ENCODE measurements around the gene PHETA2. TPM values are rescaled to one million over a fixed set of nuclear protein-coding genes. Genes with fewer than 3 reads are reported as not detected.

The PHETA2 gene
- total RNA-seq (10 to 100 TPM in 1 of 2 donors, 1 to 10 TPM in 1; 6.9 to 18.0 TPM), polyA plus RNA-seq (ENCODE audit: insufficient read length in 2 of 2) (1 to 10 TPM; 3.4 to 6.5 TPM)
- long read RNA-seq, donor 1, partial matches to known transcripts = 0 of 1 reads
- long read RNA-seq, donor 1, other reads (novel, unspliced or antisense) = 0 of 1 reads
- long read RNA-seq, donor 2 = 0 reads
- long read RNA-seq, donor 3, partial matches to known transcripts = 0 of 1 reads
- long read RNA-seq, donor 3, other reads (novel, unspliced or antisense) = 0 of 1 reads
- long read RNA-seq, donor 4, transcript PHETA2-201 (3 exons, 2,335 nt) = major isoform, 6 of 7 reads
- long read RNA-seq, donor 4, partial matches to known transcripts = 0 of 7 reads
- long read RNA-seq, donor 4, other reads (novel, unspliced or antisense) = 0 of 7 reads

GRCh38 chr22:42074132-42074811 is at the start of gene PHETA2:
Gene PHETA2 (plus strand): TSS chr22:42074248. CDS start chr22:42077294, 3,046 bp downstream.
- peaks cover 61% of the 10 kb centered on the region for H3K4me1 ChIP-seq (ENCODE audit: control insufficient read depth, insufficient read depth, low read length)
- WGBS (ENCODE audit: insufficient coverage) = 5% methylated on average over 44 of the region's 55 CpGs
- DNase-seq (ENCODE audit: low read depth in 4 of 6, low spot score in 6 of 6) = peak in 2 of 6 donors; percentile 4 to 51
- H3K4me3 ChIP-seq (ENCODE audit: low read depth, low read length) = peak within 1 kb of the TSS; percentile 50
- peak within 1 kb of the TSS; percentile 84 for H3K27ac ChIP-seq (ENCODE audit: low read depth, low read length)
- H3K27me3 ChIP-seq (ENCODE audit: control insufficient read depth, insufficient read depth, low read length) = no peaks in the 10 kb centered on the region
- no peaks in the 10 kb centered on the region for H3K9me3 ChIP-seq (ENCODE audit: control insufficient read depth, insufficient read depth, low read length)
- peaks cover 8% of the 10 kb centered on the region for H3K36me3 ChIP-seq (ENCODE audit: control insufficient read depth, insufficient read depth, low read length)

GRCh38 chr22:42025421-42025820 is 48.6 kb upstream of the PHETA2 start:
- no peak for DNase-seq (ENCODE audit: low read depth in 4 of 6, low spot score in 6 of 6)
- no CpG with 5 or more reads among the region's 1 CpG for WGBS (ENCODE audit: insufficient coverage)
- H3K4me3 ChIP-seq (ENCODE audit: low read depth, low read length) = no peak overlapping the region
- H3K4me1 ChIP-seq (ENCODE audit: control insufficient read depth, insufficient read depth, low read length) = no peaks in the 10 kb centered on the region
- H3K27me3 ChIP-seq (ENCODE audit: control insufficient read depth, insufficient read depth, low read length) = no peaks in the 10 kb centered on the region
- no peaks in the 10 kb centered on the region for H3K9me3 ChIP-seq (ENCODE audit: control insufficient read depth, insufficient read depth, low read length)
- peaks cover 3% of the 10 kb centered on the region for H3K36me3 ChIP-seq (ENCODE audit: control insufficient read depth, insufficient read depth, low read length)
- no peak overlapping the region for H3K27ac ChIP-seq (ENCODE audit: low read depth, low read length)

- H3K36me3 ChIP-seq (ENCODE audit: control insufficient read depth, insufficient read depth, low read length) = peaks cover 3% of the 10 kb centered on the region
- H3K9me3 ChIP-seq (ENCODE audit: control insufficient read depth, insufficient read depth, low read length) = no peaks in the 10 kb centered on the region
- H3K4me3 ChIP-seq (ENCODE audit: low read depth, low read length) = no peak overlapping the region
- 91% methylated on average over 10 of the region's 10 CpGs for WGBS (ENCODE audit: insufficient coverage)
- no peaks in the 10 kb centered on the region for H3K4me1 ChIP-seq (ENCODE audit: control insufficient read depth, insufficient read depth, low read length)
- no peak for DNase-seq (ENCODE audit: low read depth in 4 of 6, low spot score in 6 of 6)
- H3K27me3 ChIP-seq (ENCODE audit: control insufficient read depth, insufficient read depth, low read length) = no peaks in the 10 kb centered on the region
- H3K27ac ChIP-seq (ENCODE audit: low read depth, low read length) = no peak overlapping the region
Observed at GRCh38 chr22:42026705-42027104, 47.3 kb upstream of the PHETA2 start.

GRCh38 chr22:42033263-42034181 is 40.5 kb upstream of the PHETA2 start:
- 91% methylated on average over 5 of the region's 5 CpGs for WGBS (ENCODE audit: insufficient coverage)
- Histone ChIP-seq H3K27me3 (ENCODE audit: control insufficient read depth, insufficient read depth, low read length) (no peaks in the 10 kb centered on the region), H3K36me3 (ENCODE audit: control insufficient read depth, insufficient read depth, low read length) (peaks cover 4% of the 10 kb centered on the region), H3K4me1 (ENCODE audit: control insufficient read depth, insufficient read depth, low read length) (no peaks in the 10 kb centered on the region), H3K4me3 (ENCODE audit: low read depth, low read length) (no peak overlapping the region), H3K9me3 (ENCODE audit: control insufficient read depth, insufficient read depth, low read length) (no peaks in the 10 kb centered on the region), H3K27ac (ENCODE audit: low read depth, low read length) (no peak overlapping the region)
- DNase-seq (ENCODE audit: low read depth in 4 of 6, low spot score in 6 of 6) = no peak

- WGBS (ENCODE audit: insufficient coverage) = 76% methylated on average over 7 of the region's 8 CpGs
- Histone ChIP-seq H3K4me3 (ENCODE audit: low read depth, low read length) (no peak overlapping the region), H3K27ac (ENCODE audit: low read depth, low read length) (no peak overlapping the region), H3K36me3 (ENCODE audit: control insufficient read depth, insufficient read depth, low read length) (peaks cover 4% of the 10 kb centered on the region), H3K9me3 (ENCODE audit: control insufficient read depth, insufficient read depth, low read length) (no peaks in the 10 kb centered on the region), H3K27me3 (ENCODE audit: control insufficient read depth, insufficient read depth, low read length) (no peaks in the 10 kb centered on the region), H3K4me1 (ENCODE audit: control insufficient read depth, insufficient read depth, low read length) (no peaks in the 10 kb centered on the region)
- DNase-seq (ENCODE audit: low read depth in 4 of 6, low spot score in 6 of 6) = no peak
Observed at GRCh38 chr22:42035256-42035655, 38.8 kb upstream of the PHETA2 start.

- Histone ChIP-seq H3K4me1 (ENCODE audit: control insufficient read depth, insufficient read depth, low read length) (no peaks in the 10 kb centered on the region), H3K27me3 (ENCODE audit: control insufficient read depth, insufficient read depth, low read length) (no peaks in the 10 kb centered on the region), H3K36me3 (ENCODE audit: control insufficient read depth, insufficient read depth, low read length) (no peaks in the 10 kb centered on the region), H3K4me3 (ENCODE audit: low read depth, low read length) (no peak overlapping the region), H3K27ac (ENCODE audit: low read depth, low read length) (no peak overlapping the region), H3K9me3 (ENCODE audit: control insufficient read depth, insufficient read depth, low read length) (peaks cover 2% of the 10 kb centered on the region)
- DNase-seq (ENCODE audit: low read depth in 4 of 6, low spot score in 6 of 6) = no peak
- 83% methylated on average over 1 of the region's 5 CpGs for WGBS (ENCODE audit: insufficient coverage)
Observed at GRCh38 chr22:42039271-42039670, 34.8 kb upstream of the PHETA2 start.

GRCh38 chr22:42041784-42042183 is 32.3 kb upstream of the PHETA2 start:
- no peak for DNase-seq (ENCODE audit: low read depth in 4 of 6, low spot score in 6 of 6)
- H3K27ac ChIP-seq (ENCODE audit: low read depth, low read length) = no peak overlapping the region
- H3K36me3 ChIP-seq (ENCODE audit: control insufficient read depth, insufficient read depth, low read length) = no peaks in the 10 kb centered on the region

GRCh38 chr22:42050641-42051180 is 23.3 kb upstream of the PHETA2 start:
- 83% methylated on average over 1 of the region's 2 CpGs for WGBS (ENCODE audit: insufficient coverage)
- peak in 1 of 6 donors; percentile 65 for DNase-seq (ENCODE audit: low read depth in 4 of 6, low spot score in 6 of 6)

More at GRCh38 chr22:42041784-42042183, 32.3 kb upstream of the PHETA2 start:
- Histone ChIP-seq H3K4me3 (ENCODE audit: low read depth, low read length) (no peak overlapping the region), H3K4me1 (ENCODE audit: control insufficient read depth, insufficient read depth, low read length) (no peaks in the 10 kb centered on the region), H3K9me3 (ENCODE audit: control insufficient read depth, insufficient read depth, low read length) (peaks cover 2% of the 10 kb centered on the region), H3K27me3 (ENCODE audit: control insufficient read depth, insufficient read depth, low read length) (no peaks in the 10 kb centered on the region)

GRCh38 chr22:42052765-42053164 is 21.3 kb upstream of the PHETA2 start:
- no peak overlapping the region for H3K27ac ChIP-seq (ENCODE audit: low read depth, low read length)
- no peak for DNase-seq (ENCODE audit: low read depth in 4 of 6, low spot score in 6 of 6)
- no peaks in the 10 kb centered on the region for H3K4me1 ChIP-seq (ENCODE audit: control insufficient read depth, insufficient read depth, low read length)
- 90% methylated on average over 2 of the region's 3 CpGs for WGBS (ENCODE audit: insufficient coverage)
- H3K4me3 ChIP-seq (ENCODE audit: low read depth, low read length) = no peak overlapping the region
- peaks cover 5% of the 10 kb centered on the region for H3K9me3 ChIP-seq (ENCODE audit: control insufficient read depth, insufficient read depth, low read length)
- no peaks in the 10 kb centered on the region for H3K27me3 ChIP-seq (ENCODE audit: control insufficient read depth, insufficient read depth, low read length)
- H3K36me3 ChIP-seq (ENCODE audit: control insufficient read depth, insufficient read depth, low read length) = no peaks in the 10 kb centered on the region

More at GRCh38 chr22:42050641-42051180, 23.3 kb upstream of the PHETA2 start:
- no peaks in the 10 kb centered on the region for H3K4me1 ChIP-seq (ENCODE audit: control insufficient read depth, insufficient read depth, low read length)
- no peak overlapping the region for H3K4me3 ChIP-seq (ENCODE audit: low read depth, low read length)
- no peaks in the 10 kb centered on the region for H3K36me3 ChIP-seq (ENCODE audit: control insufficient read depth, insufficient read depth, low read length)
- no peaks in the 10 kb centered on the region for H3K27me3 ChIP-seq (ENCODE audit: control insufficient read depth, insufficient read depth, low read length)
- no peak overlapping the region for H3K27ac ChIP-seq (ENCODE audit: low read depth, low read length)
- no peaks in the 10 kb centered on the region for H3K9me3 ChIP-seq (ENCODE audit: control insufficient read depth, insufficient read depth, low read length)
